LNCaP clone FGC (cell line): ENCODE measurements around the gene HOXB2.

Experiments
- DNase-seq: peaks from one replicate; pipeline ENCODE4 v3.0.0-alpha.2; 2011; ENCODE audit warnings: low read depth
- H3K4me3 ChIP-seq: 2 replicates; pipeline ENCODE4 v1.5.1; 2011; ENCODE audit warnings: mild to moderate bottlenecking, low read depth, low read length, control low read depth
- CTCF ChIP-seq: IDR thresholded peaks from 2 replicates; pipeline ENCODE4 v1.5.1; 2012; ENCODE audit warnings: mild to moderate bottlenecking; ENCODE audit not compliant: control insufficient read depth, insufficient read depth; ENCODE audit errors: extremely low read depth

Gene HOXB2

GRCh38 chr17:48590607-48591161, 45.8 kb upstream of the HOXB2 start:
- no peak overlapping the region for H3K4me3 ChIP-seq
- DNase-seq, result no peak

GRCh38 chr17:48589831-48590606, 45.1 kb upstream of the HOXB2 start, which contains the start of gene HOXB3:
TSS of gene HOXB3 (minus strand) at chr17:48590241. CDS start at chr17:48552474, 37,767 bp downstream.
- H3K4me3 ChIP-seq, result no peak within 1 kb of the TSS
- TF ChIP-seq CTCF, result no peak
- no peak for DNase-seq

More at GRCh38 chr17:48590607-48591161, 45.8 kb upstream of the HOXB2 start:
- TF ChIP-seq CTCF, result no peak

GRCh38 chr17:48589060-48589830, 44.3 kb upstream of the HOXB2 start:
- TF ChIP-seq CTCF, result no peak
- no peak overlapping the region for H3K4me3 ChIP-seq
- no peak for DNase-seq

GRCh38 chr17:48588528-48588927, 43.6 kb upstream of the HOXB2 start:
- no peak for TF ChIP-seq CTCF
- no peak for DNase-seq
- H3K4me3 ChIP-seq, result no peak overlapping the region

GRCh38 chr17:48588074-48588415, 43.1 kb upstream of the HOXB2 start:
- no peak for TF ChIP-seq CTCF
- H3K4me3 ChIP-seq, result no peak overlapping the region
- DNase-seq, result no peak

GRCh38 chr17:48587276-48588073, 42.6 kb upstream of the HOXB2 start:
- DNase-seq, result no peak
- TF ChIP-seq CTCF, result no peak
- H3K4me3 ChIP-seq, result no peak overlapping the region
